HEK293T (cell line): Measurements from ENCODE around the gene H6PD.

Source experiments
- CTCF ChIA-PET: fragments of 350-600 bp; formaldehyde crosslinking; extraction: SDS; loops from one replicate; lab custom pipeline; 2021; ENCODE audit warnings: antibody characterized with exemption, inconsistent platforms; lab: Yijun Ruan, JAX
- POLR2A ChIA-PET: fragments of 350-600 bp; formaldehyde crosslinking; extraction: SDS; loops from one replicate; lab custom pipeline; 2020; ENCODE audit warnings: antibody characterized with exemption, inconsistent platforms; lab: Yijun Ruan, JAX
- DNase-seq: peaks from one replicate; pipeline ENCODE4 v3.0.0; 2012; ENCODE audit warnings: mixed read lengths; ENCODE audit errors: extremely low spot score
- ARNT ChIP-seq: fragments of 450-650 bp; IDR thresholded peaks from 2 replicates; pipeline ENCODE4 v1.6.1; 2017; ENCODE audit warnings: mild to moderate bottlenecking
- BHLHE40 ChIP-seq: fragments of 450-650 bp; IDR thresholded peaks from 2 replicates; pipeline ENCODE4 v1.6.1; 2016; ENCODE audit warnings: mild to moderate bottlenecking, moderate library complexity, borderline replicate concordance
- CTBP1 ChIP-seq: fragments of 450-650 bp; IDR thresholded peaks from 2 replicates; pipeline ENCODE4 v1.6.1; 2016; ENCODE audit warnings: borderline replicate concordance
- ELF4 ChIP-seq: fragments of 450-650 bp; IDR thresholded peaks from 2 replicates; pipeline ENCODE4 v1.6.1; 2017; ENCODE audit warnings: antibody characterized with exemption
- FOXA1 ChIP-seq: fragments of 450-650 bp; IDR thresholded peaks from 2 replicates; pipeline ENCODE4 v1.6.1; 2016; ENCODE audit warnings: mild to moderate bottlenecking
- FOXK2 ChIP-seq: fragments of 450-650 bp; IDR thresholded peaks from 2 replicates; pipeline ENCODE4 v1.6.1; 2016; ENCODE audit warnings: mild to moderate bottlenecking
- FOXM1 ChIP-seq: fragments of 450-650 bp; IDR thresholded peaks from 2 replicates; pipeline ENCODE4 v1.6.1; 2017; ENCODE audit warnings: mild to moderate bottlenecking, borderline replicate concordance
- HDGF ChIP-seq: fragments of 450-650 bp; IDR thresholded peaks from 2 replicates; pipeline ENCODE4 v1.6.1; 2017; ENCODE audit warnings: antibody characterized with exemption, borderline replicate concordance
- L3MBTL2 ChIP-seq: fragments of 450-650 bp; conservative IDR thresholded peaks from 2 replicates; pipeline ENCODE4 v1.6.1; 2016; ENCODE audit warnings: mild to moderate bottlenecking
- LEF1 ChIP-seq: fragments of 450-650 bp; IDR thresholded peaks from 2 replicates; pipeline ENCODE4 v1.6.1; 2017; ENCODE audit warnings: mild to moderate bottlenecking, borderline replicate concordance
- NFRKB ChIP-seq: fragments of 450-650 bp; IDR thresholded peaks from 2 replicates; pipeline ENCODE4 v1.6.1; 2016; ENCODE audit warnings: mild to moderate bottlenecking, moderate library complexity
- PKNOX1 ChIP-seq: fragments of 450-650 bp; IDR thresholded peaks from 2 replicates; pipeline ENCODE4 v1.6.1; 2016
- SP1 ChIP-seq: fragments of 450-650 bp; IDR thresholded peaks from 2 replicates; pipeline ENCODE4 v1.6.1; 2017
- SUZ12 ChIP-seq: fragments of 450-650 bp; IDR thresholded peaks from 2 replicates; pipeline ENCODE4 v1.6.1; 2016; ENCODE audit warnings: mild to moderate bottlenecking
- TARDBP ChIP-seq: fragments of 450-650 bp; IDR thresholded peaks from 2 replicates; pipeline ENCODE4 v1.6.1; 2016
- ZNF384 ChIP-seq: fragments of 450-650 bp; IDR thresholded peaks from 2 replicates; pipeline ENCODE4 v1.6.1; 2016

H6PD gene

GRCh38 chr1:9308236-9308785, 73.7 kb downstream of the H6PD start:
- CTCF ChIA-PET: no interaction called here
- no peak for DNase-seq

GRCh38 chr1:9309080-9309479, 74.5 kb downstream of the H6PD start:
- TF ChIP-seq ELF4 (no peak), FOXK2 (no peak), ARNT (no peak), CTBP1 (no peak), NFRKB (no peak), BHLHE40 (no peak), L3MBTL2 (no peak), SUZ12 (no peak), TARDBP (no peak), LEF1 (no peak), HDGF (no peak), ZNF384 (no peak), FOXM1 (no peak), SP1 (no peak), FOXA1 (no peak), PKNOX1 (no peak)
- CTCF ChIA-PET: no interaction called here
- DNase-seq: no peak
- POLR2A ChIA-PET: no interaction called here

More at GRCh38 chr1:9308236-9308785, 73.7 kb downstream of the H6PD start:
- TF ChIP-seq LEF1 (no peak), FOXA1 (no peak), PKNOX1 (no peak), SP1 (no peak), ARNT (no peak), NFRKB (no peak), BHLHE40 (no peak), FOXK2 (no peak), ZNF384 (no peak), SUZ12 (no peak), TARDBP (no peak), FOXM1 (no peak), CTBP1 (no peak), HDGF (no peak), L3MBTL2 (no peak)
- POLR2A ChIA-PET: no interaction called here

- ChIA-PET CTCF (interaction anchor here (0.5 to 0.8 kb wide), 2 partner anchors 9 to 82 kb away, joined by 3 to 4 read pairs; no protein-coding TSS in a partner anchor), POLR2A (no interaction called here)
- DNase-seq: no peak
- TF ChIP-seq PKNOX1 (no peak), ARNT (no peak)
These were observed 75.4 kb downstream of the H6PD start for GRCh38 chr1:9309991-9310390.

- no peak for TF ChIP-seq ZNF384
- no peak for DNase-seq
These were observed 76.5 kb downstream of the H6PD start for GRCh38 chr1:9311029-9311428.

GRCh38 chr1:9311479-9311878, 76.9 kb downstream of the H6PD start:
- no peak for DNase-seq
- CTCF ChIA-PET: no interaction called here
- POLR2A ChIA-PET: interaction anchor here (0.6 kb wide), 1 partner anchor 30 kb away, joined by 3 read pairs; no protein-coding TSS in a partner anchor
- TF ChIP-seq FOXM1 (no peak), HDGF (no peak), ZNF384 (no peak), FOXA1 (no peak), NFRKB (no peak)

More at GRCh38 chr1:9311029-9311428, 76.5 kb downstream of the H6PD start:
- ChIA-PET CTCF (no interaction called here), POLR2A (interaction anchor here (0.6 kb wide), 1 partner anchor 29 kb away, joined by 3 read pairs; no protein-coding TSS in a partner anchor)

- TF ChIP-seq FOXK2 (no peak), ARNT (no peak), ZNF384 (no peak), FOXA1 (no peak), LEF1 (no peak), PKNOX1 (no peak), CTBP1 (no peak), SP1 (no peak), ELF4 (no peak), FOXM1 (no peak), SUZ12 (no peak)
- ChIA-PET POLR2A (no interaction called here), CTCF (no interaction called here)
- no peak for DNase-seq
These were observed 77.7 kb downstream of the H6PD start for GRCh38 chr1:9312168-9312720.
